ENCODE data around the gene FABP3. TPM values are rescaled to one million over a fixed set of nuclear protein-coding genes. Genes with fewer than 3 reads are reported as not detected.

The FABP3 gene
- not detected in 2 replicates for total RNA-seq (2014; rRNA removed; shearing (Covaris generic))
- not detected in 2 replicates for polyA plus RNA-seq (2015; cell fraction: cytosol; rRNA removed)
- polyA plus RNA-seq (2015; cell fraction: nucleus; rRNA removed), result not detected in 2 replicates

GRCh38 chr1:31373056-31373896 is at the start of gene FABP3:
Gene FABP3, minus strand, starts transcription at chr1:31373076. Its CDS starts 62 bp downstream, at chr1:31373014.
- DNase-seq (ENCODE audit: low read depth), result no peak

- no peak for DNase-seq (ENCODE audit: low read depth)
Observed at GRCh38 chr1:31421371-31422040, 48.6 kb upstream of the FABP3 start.

- no peak for DNase-seq (ENCODE audit: low read depth)
Observed at GRCh38 chr1:31420716-31421115, 47.8 kb upstream of the FABP3 start.

- DNase-seq (ENCODE audit: low read depth), result no peak
Observed at GRCh38 chr1:31418626-31419323, 45.9 kb upstream of the FABP3 start.

GRCh38 chr1:31417148-31417547 is 44.3 kb upstream of the FABP3 start:
- no peak for DNase-seq (ENCODE audit: low read depth)

- no peak for DNase-seq (ENCODE audit: low read depth)
Observed at GRCh38 chr1:31416101-31416736, 43.3 kb upstream of the FABP3 start.

GRCh38 chr1:31415658-31416057 is 42.8 kb upstream of the FABP3 start:
- no peak for DNase-seq (ENCODE audit: low read depth)

- no peak for DNase-seq (ENCODE audit: low read depth)
Observed at GRCh38 chr1:31414980-31415370, 42.1 kb upstream of the FABP3 start.

- DNase-seq (ENCODE audit: low read depth), result peak; percentile 54
Observed at GRCh38 chr1:31413405-31414001, 40.6 kb upstream of the FABP3 start.

GRCh38 chr1:31412732-31413404 is 40.0 kb upstream of the FABP3 start, which contains the start of gene SERINC2:
Gene SERINC2, plus strand, starts transcription at chr1:31413213. Its CDS starts 53 bp downstream, at chr1:31413266.
- DNase-seq (ENCODE audit: low read depth), result no peak

GRCh38 chr1:31412205-31412604 is 39.3 kb upstream of the FABP3 start:
- DNase-seq (ENCODE audit: low read depth), result no peak

- DNase-seq (ENCODE audit: low read depth), result no peak
Observed at GRCh38 chr1:31410871-31411270, 38.0 kb upstream of the FABP3 start.

GRCh38 chr1:31409946-31410858 is 37.3 kb upstream of the FABP3 start:
- no peak for DNase-seq (ENCODE audit: low read depth)

GRCh38 chr1:31408788-31409318 is 36.0 kb upstream of the FABP3 start:
- no peak for DNase-seq (ENCODE audit: low read depth)

GRCh38 chr1:31407029-31407626 is 34.3 kb upstream of the FABP3 start:
- DNase-seq (ENCODE audit: low read depth), result no peak

GRCh38 chr1:31405578-31406245 is 32.8 kb upstream of the FABP3 start:
- DNase-seq (ENCODE audit: low read depth), result no peak

- DNase-seq (ENCODE audit: low read depth), result no peak
Observed at GRCh38 chr1:31401241-31401640, 28.4 kb upstream of the FABP3 start.

- no peak for DNase-seq (ENCODE audit: low read depth)
Observed at GRCh38 chr1:31400393-31400792, 27.5 kb upstream of the FABP3 start.

Measured in HT1080 (cell line).